T-cell (primary cell): ENCODE results near the gene SSBP3. TPM values are rescaled to one million over a fixed set of nuclear protein-coding genes. Genes with fewer than 3 reads are reported as not detected.
"Not testable (repeated sequence)": the region's sequence is repeated elsewhere in the genome, so short reads cannot be mapped to it uniquely, and the experiment has no call there.

Experiments
- ATAC-seq, 4 experiments: fragments of 200-7000 bp in 3 of 4; fragments of 150-1000 bp in 1 of 4; cut with Tn5 transposase; replicated peaks in 1 of 4; 1 replicate in 3 of 4; 2 replicates in 1 of 4; pipeline ENCODE4 v1.10.0; 2021; ENCODE audit warnings: moderate library complexity in 3 of 4, mild to moderate bottlenecking in 2 of 4, moderate number of reproducible peaks in 1 of 4
- CTCF ChIA-PET, 2 donors: fragments of 300-600 bp; sonication (Branson Sonifier 250); formaldehyde crosslinking; loops; one replicate each; lab custom pipeline; 2022; ENCODE audit warnings: antibody characterized with exemption in 2 of 2; lab: Charles Lee
- POLR2A ChIA-PET, 2 donors: fragments of 300-600 bp; sonication (Branson Sonifier 250); formaldehyde crosslinking; loops; one replicate each; lab custom pipeline; 2022; ENCODE audit warnings: antibody characterized with exemption in 2 of 2; lab: Charles Lee
- DNase-seq, 35 experiments: peaks; one replicate each; pipeline versions ENCODE4 v3.0.0 to v3.0.0-alpha.2; 2013 to 2023
- H3K27ac ChIP-seq: one replicate; pipeline ENCODE4 v1.5.1; 2013; ENCODE audit warnings: low read length
- H3K27me3 ChIP-seq, 2 experiments: replicated peaks in 1 of 2; 1 replicate in 1 of 2; 2 replicates in 1 of 2; pipeline versions ENCODE4 v1.6.1 to v1.7.0; 2013; ENCODE audit warnings: low read length in 1 of 2, mixed read lengths in 1 of 2; ENCODE audit not compliant: control insufficient read depth in 2 of 2, insufficient read depth in 2 of 2; ENCODE audit errors: extremely low read depth in 1 of 2
- H3K36me3 ChIP-seq, 2 donors: 1 replicate in 1 of 2; 2 replicates in 1 of 2; pipeline versions ENCODE4 v1.6.1 to v1.7.0; 2013; ENCODE audit warnings: low read length in 1 of 2; ENCODE audit not compliant: control insufficient read depth in 2 of 2, insufficient read depth in 1 of 2; ENCODE audit errors: extremely low read depth in 1 of 2
- H3K4me1 ChIP-seq, 2 experiments: 1 replicate in 1 of 2; 2 replicates in 1 of 2; pipeline versions ENCODE4 v1.6.1 to v1.7.0; 2013; ENCODE audit warnings: low read length in 2 of 2, mixed read lengths in 1 of 2; ENCODE audit not compliant: insufficient read depth in 2 of 2, control insufficient read depth in 1 of 2; ENCODE audit errors: extremely low read depth in 1 of 2
- H3K4me3 ChIP-seq, 2 donors: 1 replicate in 1 of 2; 2 replicates in 1 of 2; pipeline versions ENCODE4 v1.5.1 to v1.7.0; 2013; ENCODE audit warnings: mild to moderate bottlenecking in 2 of 2, low read length in 1 of 2, moderate library complexity in 1 of 2; ENCODE audit not compliant: control insufficient read depth in 1 of 2; ENCODE audit errors: extremely low read depth in 1 of 2
- H3K9me3 ChIP-seq: 2 replicates; pipeline ENCODE4 v1.7.0; 2013
- H3K27ac Mint-ChIP-seq, 2 donors: one replicate each; pipeline ENCODE4 v1.8.0; 2020 to 2021; ENCODE audit warnings: mild to moderate bottlenecking in 2 of 2, mixed read lengths in 2 of 2
- H3K27me3 Mint-ChIP-seq, 2 donors: one replicate each; pipeline ENCODE4 v1.8.0; 2021 to 2022; ENCODE audit warnings: mixed read lengths in 2 of 2
- H3K36me3 Mint-ChIP-seq: one replicate; pipeline ENCODE4 v1.8.0; 2021; ENCODE audit warnings: mixed read lengths
- H3K4me1 Mint-ChIP-seq, 3 donors: one replicate each; pipeline ENCODE4 v1.8.0; 2020 to 2022; ENCODE audit warnings: mixed read lengths in 3 of 3, mild to moderate bottlenecking in 1 of 3
- H3K4me3 Mint-ChIP-seq, 3 donors: one replicate each; pipeline ENCODE4 v1.8.0; 2020 to 2022; ENCODE audit warnings: mild to moderate bottlenecking in 3 of 3, mixed read lengths in 3 of 3, moderate library complexity in 3 of 3
- H3K9me3 Mint-ChIP-seq, 3 donors: one replicate each; pipeline ENCODE4 v1.8.0; 2020 to 2022; ENCODE audit warnings: mixed read lengths in 3 of 3
- WGBS: methylation state at CpG from one replicate; pipeline ENCODE4 v1.1.5; 2013; ENCODE audit warnings: missing lambda C conversion rate; ENCODE audit not compliant: insufficient coverage; 5-methylcytosine and 5-hydroxymethylcytosine counted together
- total RNA-seq, 35 experiments: library from RNA in 6 of 35; stranded (reverse) in 6 of 35; fragments of 120-200 nt in 1 of 35; gene quantifications; one replicate each; pipeline versions ENCODE4 v1.2.1 to v1.2.4 and lab custom pipeline; 2013 to 2026

The SSBP3 gene
- total RNA-seq, 5 donors from 2014 or later (not counting 1 experiment from before 2014, with no cell fraction given): 51.5 to 84.5 (median 69.2) TPM

DNA sequence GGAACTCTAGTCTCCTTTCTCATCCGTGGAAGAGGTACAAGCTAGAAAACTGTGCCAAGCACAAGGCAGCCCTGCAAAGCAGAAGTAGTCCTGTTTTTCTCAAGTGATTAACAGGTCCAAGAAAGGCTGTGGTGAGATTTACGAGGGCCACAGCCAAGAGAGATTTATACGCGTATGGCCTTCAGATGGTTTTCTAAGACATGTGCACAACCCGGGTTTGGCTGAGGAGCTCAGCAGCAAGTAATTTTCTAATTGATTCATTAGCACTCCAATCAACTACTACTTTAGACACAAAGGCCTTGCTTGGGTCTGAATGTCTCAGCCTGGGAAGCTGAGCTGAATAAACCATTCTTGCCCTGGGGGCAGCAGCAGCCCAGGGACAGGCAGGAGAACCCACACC lies 55.8 kb downstream of the SSBP3 start:
- Histone ChIP-seq H3K36me3 (peaks cover 0 to 4% of the 10 kb centered on the region in 2 donors), H3K4me3 (no peak overlapping the region), H3K9me3 (no peaks in the 10 kb centered on the region), H3K27ac (no peak overlapping the region), H3K27me3 (no peaks in the 10 kb centered on the region), H3K4me1 (peaks cover 22 to 55% of the 10 kb centered on the region in 2 experiments)
- H3K36me3 Mint-ChIP-seq: peaks cover 13% of the 10 kb centered on the region
- ChIA-PET POLR2A (no interaction called here), CTCF (no interaction called here)
- no peak for ATAC-seq
- H3K27ac Mint-ChIP-seq: peak overlapping the region; percentile 46 to 73
- WGBS: 73% methylated on average over 3 of the region's 5 CpGs
- H3K4me1 Mint-ChIP-seq: peaks cover 56 to 73% (median 68%) of the 10 kb centered on the region in 3 donors
- H3K9me3 Mint-ChIP-seq: no peaks in the 10 kb centered on the region
- no peak overlapping the region for H3K4me3 Mint-ChIP-seq
- no peaks in the 10 kb centered on the region for H3K27me3 Mint-ChIP-seq
- DNase-seq: no peak

- H3K4me1 ChIP-seq: peaks cover 5 to 40% of the 10 kb centered on the region in 2 experiments
- H3K27ac ChIP-seq: no peak overlapping the region
- peak overlapping the region; percentile 25 to 64 for H3K27ac Mint-ChIP-seq
- ChIA-PET CTCF (interaction anchor here in 1 of 2 donors (0.5 to 0.6 kb wide), 2 partner anchors 8 to 140 kb away, joined by 3 read pairs; no protein-coding TSS in a partner anchor), POLR2A (no interaction called here)
- 95% methylated on average over 3 of the region's 5 CpGs for WGBS
- peaks cover 4 to 8% of the 10 kb centered on the region in 2 donors for H3K36me3 ChIP-seq
- H3K27me3 Mint-ChIP-seq: no peaks in the 10 kb centered on the region
- no peaks in the 10 kb centered on the region for H3K27me3 ChIP-seq
- peaks cover 17% of the 10 kb centered on the region for H3K36me3 Mint-ChIP-seq
- no peak for ATAC-seq
- no peaks in the 10 kb centered on the region for H3K9me3 ChIP-seq
- no peaks in the 10 kb centered on the region for H3K9me3 Mint-ChIP-seq
- H3K4me3 ChIP-seq: no peak overlapping the region
- no peak overlapping the region for H3K4me3 Mint-ChIP-seq
- DNase-seq: no peak
- peaks cover 44 to 67% (median 58%) of the 10 kb centered on the region in 3 donors for H3K4me1 Mint-ChIP-seq
These were observed 57.5 kb downstream of the SSBP3 start for GRCh38 chr1:54348700-54349021.

GRCh38 chr1:54347955-54348699 lies 58.1 kb downstream of the SSBP3 start:
- Histone ChIP-seq H3K9me3 (no peaks in the 10 kb centered on the region), H3K27ac (no peak overlapping the region), H3K27me3 (no peaks in the 10 kb centered on the region), H3K4me1 (peaks cover 2 to 35% of the 10 kb centered on the region in 2 experiments), H3K36me3 (peaks cover 4 to 10% of the 10 kb centered on the region in 2 donors), H3K4me3 (no peak overlapping the region)
- DNase-seq (no peak), ATAC-seq (peak in 1 of 4 experiments; percentile 35)
- no peaks in the 10 kb centered on the region for H3K27me3 Mint-ChIP-seq
- peak overlapping the region in 1 of 2 donors; percentile 64 for H3K27ac Mint-ChIP-seq
- peaks cover 45 to 66% (median 56%) of the 10 kb centered on the region in 3 donors for H3K4me1 Mint-ChIP-seq
- ChIA-PET CTCF (interaction anchor here in 1 of 2 donors (0.5 to 0.6 kb wide), 2 partner anchors 9 to 141 kb away, joined by 3 read pairs; no protein-coding TSS in a partner anchor), POLR2A (no interaction called here)
- H3K36me3 Mint-ChIP-seq: peaks cover 17% of the 10 kb centered on the region
- no peaks in the 10 kb centered on the region for H3K9me3 Mint-ChIP-seq
- WGBS: 83% methylated on average over 6 of the region's 14 CpGs
- H3K4me3 Mint-ChIP-seq: no peak overlapping the region

GRCh38 chr1:54347261-54347954 lies 58.8 kb downstream of the SSBP3 start:
- Histone ChIP-seq H3K4me3 (no peak overlapping the region), H3K9me3 (no peaks in the 10 kb centered on the region), H3K27ac (no peak overlapping the region), H3K36me3 (peaks cover 4 to 10% of the 10 kb centered on the region in 2 donors), H3K4me1 (peaks cover 2 to 34% of the 10 kb centered on the region in 2 experiments), H3K27me3 (no peaks in the 10 kb centered on the region)
- ATAC-seq (no peak), DNase-seq (no peak)
- no peaks in the 10 kb centered on the region for H3K9me3 Mint-ChIP-seq
- ChIA-PET CTCF (no interaction called here), POLR2A (no interaction called here)
- peaks cover 45 to 66% (median 57%) of the 10 kb centered on the region in 3 donors for H3K4me1 Mint-ChIP-seq
- no peaks in the 10 kb centered on the region for H3K27me3 Mint-ChIP-seq
- peaks cover 14% of the 10 kb centered on the region for H3K36me3 Mint-ChIP-seq
- no peak overlapping the region for H3K4me3 Mint-ChIP-seq
- peak overlapping the region in 1 of 2 donors; percentile 19 for H3K27ac Mint-ChIP-seq
- 100% methylated on average over 6 of the region's 6 CpGs for WGBS

GRCh38 chr1:54345548-54345947 lies 60.6 kb downstream of the SSBP3 start:
- Mint-ChIP-seq H3K36me3 (peaks cover 18% of the 10 kb centered on the region), H3K4me1 (peaks cover 38 to 63% (median 55%) of the 10 kb centered on the region in 3 donors)
- H3K4me1 ChIP-seq: peaks cover 0 to 38% of the 10 kb centered on the region in 2 experiments
- POLR2A ChIA-PET, H3K4me3 Mint-ChIP-seq, H3K27ac ChIP-seq, H3K27me3 Mint-ChIP-seq, DNase-seq, ATAC-seq, H3K9me3 ChIP-seq, H3K4me3 ChIP-seq, H3K36me3 ChIP-seq, H3K27ac Mint-ChIP-seq, CTCF ChIA-PET, H3K27me3 ChIP-seq, H3K9me3 Mint-ChIP-seq: not testable (repeated sequence)
- WGBS: 95% methylated on average over 9 of the region's 13 CpGs

GRCh38 chr1:54345116-54345515 lies 61.1 kb downstream of the SSBP3 start:
- no peaks in the 10 kb centered on the region for H3K27me3 Mint-ChIP-seq
- ATAC-seq: no peak
- Histone ChIP-seq H3K27ac (no peak overlapping the region), H3K4me1 (peaks cover 0 to 38% of the 10 kb centered on the region in 2 experiments), H3K9me3 (no peaks in the 10 kb centered on the region), H3K27me3 (no peaks in the 10 kb centered on the region), H3K4me3 (no peak overlapping the region), H3K36me3 (peaks cover 0 to 10% of the 10 kb centered on the region in 2 donors)
- H3K4me3 Mint-ChIP-seq: no peak overlapping the region
- no peak for DNase-seq
- no peak overlapping the region for H3K27ac Mint-ChIP-seq
- CTCF ChIA-PET: no interaction called here
- H3K9me3 Mint-ChIP-seq: no peaks in the 10 kb centered on the region
- H3K4me1 Mint-ChIP-seq: peaks cover 34 to 63% (median 51%) of the 10 kb centered on the region in 3 donors
- peaks cover 14% of the 10 kb centered on the region for H3K36me3 Mint-ChIP-seq
- POLR2A ChIA-PET: no interaction called here
- WGBS: 92% methylated on average over 5 of the region's 7 CpGs
